HCEC 1CT (cell line): Measurements from ENCODE around the gene CHN2.
A peak's percentile ranks its signal among the peaks of the same experiment; 100 is the strongest.

Source experiments
- DNase-seq: peaks from one replicate; pipeline ENCODE4 v3.0.0-alpha.2; 2017

Gene CHN2

GRCh38 chr7:29412912-29413311, 218.3 kb downstream of the CHN2 start:
- DNase-seq = no peak

- no peak for DNase-seq
Measured at GRCh38 chr7:29413626-29414136, 219.1 kb downstream of the CHN2 start.

- no peak for DNase-seq
Measured at GRCh38 chr7:29414216-29414615, 219.6 kb downstream of the CHN2 start.

- DNase-seq = no peak
Measured at GRCh38 chr7:29415215-29415614, 220.6 kb downstream of the CHN2 start.

GRCh38 chr7:29416276-29416937, 221.8 kb downstream of the CHN2 start:
- DNase-seq = no peak

- no peak for DNase-seq
Measured at GRCh38 chr7:29416938-29417305, 222.3 kb downstream of the CHN2 start.

GRCh38 chr7:29418056-29418455, 223.5 kb downstream of the CHN2 start:
- no peak for DNase-seq

- DNase-seq = no peak
Measured at GRCh38 chr7:29418651-29419050, 224.1 kb downstream of the CHN2 start.

- no peak for DNase-seq
Measured at GRCh38 chr7:29420011-29420410, 225.4 kb downstream of the CHN2 start.

- no peak for DNase-seq
Measured at GRCh38 chr7:29421010-29421956, 226.7 kb downstream of the CHN2 start.

GRCh38 chr7:29422829-29423228, 228.3 kb downstream of the CHN2 start:
- no peak for DNase-seq

GRCh38 chr7:29424295-29424983, 229.9 kb downstream of the CHN2 start:
- no peak for DNase-seq

GRCh38 chr7:29424984-29425309, 230.4 kb downstream of the CHN2 start:
- no peak for DNase-seq

GRCh38 chr7:29426587-29426986, 232.0 kb downstream of the CHN2 start:
- DNase-seq = no peak

- no peak for DNase-seq
Measured at GRCh38 chr7:29429401-29429800, 234.8 kb downstream of the CHN2 start.

- no peak for DNase-seq
Measured at GRCh38 chr7:29430279-29430949, 235.8 kb downstream of the CHN2 start.

GRCh38 chr7:29431686-29432085, 237.1 kb downstream of the CHN2 start:
- no peak for DNase-seq

- no peak for DNase-seq
Measured at GRCh38 chr7:29432721-29433120, 238.1 kb downstream of the CHN2 start.

GRCh38 chr7:29434380-29434768, 239.8 kb downstream of the CHN2 start:
- DNase-seq = no peak

- DNase-seq = no peak
Measured at GRCh38 chr7:29435167-29435566, 240.6 kb downstream of the CHN2 start.

GRCh38 chr7:29435902-29436301, 241.3 kb downstream of the CHN2 start:
- no peak for DNase-seq

GRCh38 chr7:29442146-29442545, 247.6 kb downstream of the CHN2 start:
- DNase-seq = peak; percentile 10

- no peak for DNase-seq
Measured at GRCh38 chr7:29443552-29443951, 249.0 kb downstream of the CHN2 start.
